WTC11 (cell line): ENCODE data around the gene TLR7. TPM values are rescaled to one million over a fixed set of nuclear protein-coding genes. Genes with fewer than 3 reads are reported as not detected.

Experiments
- ATAC-seq: fragments of 200-7000 bp; cut with Tn5 transposase; 2 replicates; pipeline ENCODE4 v1.10.0; 2021; ENCODE audit warnings: mild to moderate bottlenecking, moderate library complexity
- CTCF ChIA-PET: fragments of 300-600 bp; sonication (Branson Sonifier 250); formaldehyde crosslinking; loops from one replicate; lab custom pipeline; 2021; ENCODE audit warnings: antibody characterized with exemption; lab: Charles Lee
- POLR2A ChIA-PET: fragments of 350-600 bp; sonication (Branson Sonifier 250); formaldehyde crosslinking; loops from one replicate; lab custom pipeline; 2021; ENCODE audit warnings: antibody characterized with exemption; lab: Charles Lee
- DNase-seq: peaks from one replicate; pipeline ENCODE4 v3.0.0; 2021; ENCODE audit warnings: low spot score
- H3K27ac Mint-ChIP-seq: 2 replicates; pipeline ENCODE4 v1.8.0; 2021; ENCODE audit warnings: mixed read lengths
- H3K27me3 Mint-ChIP-seq: 2 replicates; pipeline ENCODE4 v1.8.0; 2021; ENCODE audit warnings: low read depth, mild to moderate bottlenecking, moderate library complexity, mixed read lengths
- H3K36me3 Mint-ChIP-seq: 2 replicates; pipeline ENCODE4 v1.8.0; 2021; ENCODE audit warnings: mixed read lengths
- H3K4me1 Mint-ChIP-seq: 2 replicates; pipeline ENCODE4 v1.8.0; 2022; ENCODE audit warnings: mixed read lengths
- H3K4me3 Mint-ChIP-seq: 2 replicates; pipeline ENCODE4 v1.8.0; 2021; ENCODE audit warnings: mild to moderate bottlenecking, moderate library complexity, mixed read lengths
- H3K9me3 Mint-ChIP-seq: 2 replicates; pipeline ENCODE4 v1.8.0; 2021; ENCODE audit warnings: mixed read lengths
- ATF6 ChIP-seq: sonication (generic); formaldehyde crosslinking; IDR thresholded peaks from 2 replicates; pipeline ENCODE4 v1.8.1; 2023; ENCODE audit warnings: mild to moderate bottlenecking, missing genetic modification reagents
- CDX4 ChIP-seq: fragments of 250-450 bp; sonication (Bioruptor Pico); IDR thresholded peaks from 2 replicates; pipeline ENCODE4 v1.9.0; 2021; ENCODE audit warnings: moderate library complexity, mild to moderate bottlenecking, inconsistent platforms, borderline replicate concordance
- CREM ChIP-seq: sonication (generic); formaldehyde crosslinking; IDR thresholded peaks from 2 replicates; pipeline ENCODE4 v1.8.1; 2022; ENCODE audit warnings: mild to moderate bottlenecking, missing genetic modification reagents, moderate library complexity
- EMX1 ChIP-seq: fragments of 250-450 bp; sonication (Bioruptor Pico); IDR thresholded peaks from 2 replicates; pipeline ENCODE4 v1.8.0; 2021; ENCODE audit warnings: mild to moderate bottlenecking
- GABPB1 ChIP-seq: sonication (generic); formaldehyde crosslinking; IDR thresholded peaks from 2 replicates; pipeline ENCODE4 v1.8.1; 2023; ENCODE audit warnings: mild to moderate bottlenecking, missing genetic modification reagents
- JAZF1 ChIP-seq: fragments of 250-450 bp; sonication (Bioruptor Pico); IDR thresholded peaks from 2 replicates; pipeline ENCODE4 v1.9.0; 2021; ENCODE audit warnings: moderate library complexity, mild to moderate bottlenecking, inconsistent platforms
- JUN ChIP-seq: sonication (generic); formaldehyde crosslinking; IDR thresholded peaks from 2 replicates; pipeline ENCODE4 v1.8.0; 2023; ENCODE audit warnings: mild to moderate bottlenecking, missing genetic modification reagents
- NR3C1 ChIP-seq: sonication (generic); formaldehyde crosslinking; conservative IDR thresholded peaks from 2 replicates; pipeline ENCODE4 v1.8.1; 2023; ENCODE audit warnings: low read depth, mild to moderate bottlenecking, missing genetic modification reagents
- PRDM15 ChIP-seq: sonication (generic); formaldehyde crosslinking; IDR thresholded peaks from 2 replicates; pipeline ENCODE4 v1.8.0; 2022; ENCODE audit warnings: missing genetic modification reagents
- TEAD1 ChIP-seq: sonication (generic); formaldehyde crosslinking; IDR thresholded peaks from 2 replicates; pipeline ENCODE4 v1.8.0; 2022; ENCODE audit warnings: mild to moderate bottlenecking, missing genetic modification reagents
- TEAD4 ChIP-seq: sonication (generic); formaldehyde crosslinking; IDR thresholded peaks from 2 replicates; pipeline ENCODE4 v1.8.0; 2022; ENCODE audit warnings: mild to moderate bottlenecking, missing genetic modification reagents
- ZNF121 ChIP-seq: sonication (generic); formaldehyde crosslinking; IDR thresholded peaks from 2 replicates; pipeline ENCODE4 v1.8.0; 2023; ENCODE audit warnings: missing genetic modification reagents
- ZNF512 ChIP-seq: sonication (generic); formaldehyde crosslinking; IDR thresholded peaks from 2 replicates; pipeline ENCODE4 v1.8.1; 2022; ENCODE audit warnings: missing genetic modification reagents, borderline replicate concordance
- total RNA-seq: library from RNA; stranded (reverse); gene quantifications from 3 replicates; pipeline ENCODE4 v1.2.3, GENCODE V29; 2021
- TF ChIP-seq, protein P1 (sequence below): fragments of 250-450 bp; sonication (Bioruptor Pico); IDR thresholded peaks from 2 replicates; pipeline ENCODE4 v1.9.0; 2021; ENCODE audit warnings: mild to moderate bottlenecking, borderline replicate concordance
- TF ChIP-seq, protein P2 (sequence below): sonication (generic); formaldehyde crosslinking; IDR thresholded peaks from 2 replicates; pipeline ENCODE4 v1.8.1; 2022; ENCODE audit warnings: mild to moderate bottlenecking, moderate library complexity, missing genetic modification reagents
- TF ChIP-seq, protein P3 (sequence below): fragments of 250-450 bp; sonication (Bioruptor Pico); IDR thresholded peaks from 2 replicates; pipeline ENCODE4 v1.9.0; 2021; ENCODE audit warnings: mild to moderate bottlenecking

TLR7 gene
- total RNA-seq, 1 experiment from 2014 or later: not detected

DNA sequence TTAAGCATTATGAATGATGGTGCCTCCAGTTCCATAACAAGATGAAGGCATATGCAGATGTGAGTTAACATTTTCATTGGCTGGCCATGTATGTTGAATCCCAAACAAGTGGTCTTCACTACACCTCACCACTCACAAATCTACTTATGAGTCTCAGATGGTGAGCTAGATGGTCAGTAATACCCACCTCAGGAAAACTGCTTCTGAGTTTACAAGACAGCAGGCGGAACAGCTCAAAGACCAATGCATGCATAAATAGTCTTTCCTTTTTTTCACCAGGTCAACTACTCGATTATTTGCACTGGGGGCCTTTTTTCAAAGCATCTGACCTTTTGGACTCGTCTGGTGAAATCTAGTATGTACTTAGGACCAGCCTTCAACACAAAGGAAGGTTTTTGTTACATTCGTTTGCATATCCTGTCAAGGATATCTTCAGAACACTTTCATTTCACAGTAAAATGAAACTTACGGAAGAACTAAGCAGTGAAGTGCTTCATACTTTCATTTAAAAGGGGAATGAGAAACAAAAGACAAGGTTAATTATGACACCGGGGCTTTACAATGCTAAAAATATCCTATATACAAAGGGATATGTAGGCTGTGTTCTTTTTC lies 23.1 kb upstream of the TLR7 start:
- H3K27ac Mint-ChIP-seq: no peak overlapping the region

DNA sequence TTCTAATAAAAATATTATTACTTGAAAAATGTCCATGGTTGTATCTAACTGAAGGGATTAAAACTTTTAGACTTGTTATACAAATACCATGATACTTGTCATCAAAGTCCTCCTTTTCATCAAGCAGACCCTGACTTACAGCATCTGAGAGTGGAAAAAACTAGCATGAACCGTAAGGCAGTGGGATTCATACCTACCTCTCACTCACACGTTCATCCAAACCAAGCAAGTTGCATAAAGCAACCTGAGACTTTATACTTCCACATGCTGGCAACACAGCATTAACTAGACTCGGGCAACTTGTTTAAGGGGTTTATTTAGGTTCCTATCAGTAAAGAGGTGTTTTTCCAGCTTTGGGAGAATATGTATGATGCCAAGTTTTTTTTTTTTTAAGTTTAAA lies 22.6 kb upstream of the TLR7 start:
- no peaks in the 10 kb centered on the region for H3K27me3 Mint-ChIP-seq
- no peak for TF ChIP-seq ZNF121 (CRISPR knock-in tag)
- TF ChIP-seq, protein P1, sequence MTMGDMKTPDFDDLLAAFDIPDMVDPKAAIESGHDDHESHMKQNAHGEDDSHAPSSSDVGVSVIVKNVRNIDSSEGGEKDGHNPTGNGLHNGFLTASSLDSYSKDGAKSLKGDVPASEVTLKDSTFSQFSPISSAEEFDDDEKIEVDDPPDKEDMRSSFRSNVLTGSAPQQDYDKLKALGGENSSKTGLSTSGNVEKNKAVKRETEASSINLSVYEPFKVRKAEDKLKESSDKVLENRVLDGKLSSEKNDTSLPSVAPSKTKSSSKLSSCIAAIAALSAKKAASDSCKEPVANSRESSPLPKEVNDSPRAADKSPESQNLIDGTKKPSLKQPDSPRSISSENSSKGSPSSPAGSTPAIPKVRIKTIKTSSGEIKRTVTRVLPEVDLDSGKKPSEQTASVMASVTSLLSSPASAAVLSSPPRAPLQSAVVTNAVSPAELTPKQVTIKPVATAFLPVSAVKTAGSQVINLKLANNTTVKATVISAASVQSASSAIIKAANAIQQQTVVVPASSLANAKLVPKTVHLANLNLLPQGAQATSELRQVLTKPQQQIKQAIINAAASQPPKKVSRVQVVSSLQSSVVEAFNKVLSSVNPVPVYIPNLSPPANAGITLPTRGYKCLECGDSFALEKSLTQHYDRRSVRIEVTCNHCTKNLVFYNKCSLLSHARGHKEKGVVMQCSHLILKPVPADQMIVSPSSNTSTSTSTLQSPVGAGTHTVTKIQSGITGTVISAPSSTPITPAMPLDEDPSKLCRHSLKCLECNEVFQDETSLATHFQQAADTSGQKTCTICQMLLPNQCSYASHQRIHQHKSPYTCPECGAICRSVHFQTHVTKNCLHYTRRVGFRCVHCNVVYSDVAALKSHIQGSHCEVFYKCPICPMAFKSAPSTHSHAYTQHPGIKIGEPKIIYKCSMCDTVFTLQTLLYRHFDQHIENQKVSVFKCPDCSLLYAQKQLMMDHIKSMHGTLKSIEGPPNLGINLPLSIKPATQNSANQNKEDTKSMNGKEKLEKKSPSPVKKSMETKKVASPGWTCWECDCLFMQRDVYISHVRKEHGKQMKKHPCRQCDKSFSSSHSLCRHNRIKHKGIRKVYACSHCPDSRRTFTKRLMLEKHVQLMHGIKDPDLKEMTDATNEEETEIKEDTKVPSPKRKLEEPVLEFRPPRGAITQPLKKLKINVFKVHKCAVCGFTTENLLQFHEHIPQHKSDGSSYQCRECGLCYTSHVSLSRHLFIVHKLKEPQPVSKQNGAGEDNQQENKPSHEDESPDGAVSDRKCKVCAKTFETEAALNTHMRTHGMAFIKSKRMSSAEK (CRISPR knock-in tag): no peak
- TF ChIP-seq CREM: no peak
- no peak for TF ChIP-seq EMX1 (CRISPR knock-in tag)
- no peak for TF ChIP-seq TEAD4 (CRISPR knock-in tag)
- TF ChIP-seq NR3C1: no peak
- H3K4me1 Mint-ChIP-seq: peaks cover 7% of the 10 kb centered on the region
- DNase-seq: no peak
- POLR2A ChIA-PET: no interaction called here
- CTCF ChIA-PET: no interaction called here
- no peak overlapping the region for H3K4me3 Mint-ChIP-seq
- H3K27ac Mint-ChIP-seq: no peak overlapping the region
- ATAC-seq: no peak
- H3K36me3 Mint-ChIP-seq: no peaks in the 10 kb centered on the region
- H3K9me3 Mint-ChIP-seq: peaks cover 2% of the 10 kb centered on the region; the same call in 1 of the 2 replicates

More for the DNA sequence above, 23.1 kb upstream of the TLR7 start:
- Mint-ChIP-seq H3K4me1 (peaks cover 7% of the 10 kb centered on the region), H3K4me3 (no peak overlapping the region), H3K27me3 (no peaks in the 10 kb centered on the region), H3K36me3 (no peaks in the 10 kb centered on the region), H3K9me3 (no peaks in the 10 kb centered on the region)
- ATAC-seq (no peak), DNase-seq (no peak)
- POLR2A ChIA-PET: no interaction called here
- TF ChIP-seq ZNF512 (CRISPR knock-in tag) (no peak), TEAD1 (no peak), GABPB1 (CRISPR knock-in tag) (0 out of 2 replicates have a peak, but pooled peaks have one; percentile 44)
- CTCF ChIA-PET: no interaction called here

GRCh38 chrX:12865359-12865758 lies 1.5 kb upstream of the TLR7 start:
- POLR2A ChIA-PET: no interaction called here
- CTCF ChIA-PET: no interaction called here
- H3K4me1 Mint-ChIP-seq: peaks cover 16% of the 10 kb centered on the region
- H3K27ac Mint-ChIP-seq: no peak overlapping the region
- H3K36me3 Mint-ChIP-seq: peaks cover 6% of the 10 kb centered on the region; the same call in 1 of the 2 replicates
- H3K4me3 Mint-ChIP-seq: no peak overlapping the region
- ATAC-seq (no peak), DNase-seq (no peak)
- peaks cover 19% of the 10 kb centered on the region for H3K9me3 Mint-ChIP-seq
- H3K27me3 Mint-ChIP-seq: peaks cover 11% of the 10 kb centered on the region
- TF ChIP-seq, protein P2, sequence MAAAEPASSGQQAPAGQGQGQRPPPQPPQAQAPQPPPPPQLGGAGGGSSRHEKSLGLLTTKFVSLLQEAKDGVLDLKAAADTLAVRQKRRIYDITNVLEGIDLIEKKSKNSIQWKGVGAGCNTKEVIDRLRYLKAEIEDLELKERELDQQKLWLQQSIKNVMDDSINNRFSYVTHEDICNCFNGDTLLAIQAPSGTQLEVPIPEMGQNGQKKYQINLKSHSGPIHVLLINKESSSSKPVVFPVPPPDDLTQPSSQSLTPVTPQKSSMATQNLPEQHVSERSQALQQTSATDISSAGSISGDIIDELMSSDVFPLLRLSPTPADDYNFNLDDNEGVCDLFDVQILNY (CRISPR knock-in tag): no peak
- TF ChIP-seq PRDM15 (CRISPR knock-in tag) (no peak), JUN (CRISPR knock-in tag) (no peak), CDX4 (CRISPR knock-in tag) (no peak), ATF6 (no peak), JAZF1 (CRISPR knock-in tag) (no peak)
- TF ChIP-seq, protein P3, sequence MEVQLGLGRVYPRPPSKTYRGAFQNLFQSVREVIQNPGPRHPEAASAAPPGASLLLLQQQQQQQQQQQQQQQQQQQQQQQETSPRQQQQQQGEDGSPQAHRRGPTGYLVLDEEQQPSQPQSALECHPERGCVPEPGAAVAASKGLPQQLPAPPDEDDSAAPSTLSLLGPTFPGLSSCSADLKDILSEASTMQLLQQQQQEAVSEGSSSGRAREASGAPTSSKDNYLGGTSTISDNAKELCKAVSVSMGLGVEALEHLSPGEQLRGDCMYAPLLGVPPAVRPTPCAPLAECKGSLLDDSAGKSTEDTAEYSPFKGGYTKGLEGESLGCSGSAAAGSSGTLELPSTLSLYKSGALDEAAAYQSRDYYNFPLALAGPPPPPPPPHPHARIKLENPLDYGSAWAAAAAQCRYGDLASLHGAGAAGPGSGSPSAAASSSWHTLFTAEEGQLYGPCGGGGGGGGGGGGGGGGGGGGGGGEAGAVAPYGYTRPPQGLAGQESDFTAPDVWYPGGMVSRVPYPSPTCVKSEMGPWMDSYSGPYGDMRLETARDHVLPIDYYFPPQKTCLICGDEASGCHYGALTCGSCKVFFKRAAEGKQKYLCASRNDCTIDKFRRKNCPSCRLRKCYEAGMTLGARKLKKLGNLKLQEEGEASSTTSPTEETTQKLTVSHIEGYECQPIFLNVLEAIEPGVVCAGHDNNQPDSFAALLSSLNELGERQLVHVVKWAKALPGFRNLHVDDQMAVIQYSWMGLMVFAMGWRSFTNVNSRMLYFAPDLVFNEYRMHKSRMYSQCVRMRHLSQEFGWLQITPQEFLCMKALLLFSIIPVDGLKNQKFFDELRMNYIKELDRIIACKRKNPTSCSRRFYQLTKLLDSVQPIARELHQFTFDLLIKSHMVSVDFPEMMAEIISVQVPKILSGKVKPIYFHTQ (CRISPR knock-in tag): no peak
